NAMALWA (cell line): Measurements from ENCODE around the gene HDAC9.
"Not testable (repeated sequence)": the region's sequence is repeated elsewhere in the genome, so short reads cannot be mapped to it uniquely, and the experiment has no call there.

Source experiments
- DNase-seq: peaks from one replicate; pipeline ENCODE4 v3.0.0-alpha.2; 2015; ENCODE audit warnings: low spot score

Gene HDAC9

GRCh38 chr7:18901351-18901750, 405.8 kb downstream of the HDAC9 start:
- no peak for DNase-seq

GRCh38 chr7:18901982-18902421, 406.5 kb downstream of the HDAC9 start:
- no peak for DNase-seq

- no peak for DNase-seq
These were observed 407.3 kb downstream of the HDAC9 start for GRCh38 chr7:18902892-18903291.

- no peak for DNase-seq
These were observed 408.1 kb downstream of the HDAC9 start for GRCh38 chr7:18903695-18904094.

- DNase-seq: no peak
These were observed 409.9 kb downstream of the HDAC9 start for GRCh38 chr7:18905316-18905943.

GRCh38 chr7:18906901-18907300, 411.4 kb downstream of the HDAC9 start:
- DNase-seq: no peak

GRCh38 chr7:18913106-18913505, 417.6 kb downstream of the HDAC9 start:
- DNase-seq: no peak

- no peak for DNase-seq
These were observed 421.3 kb downstream of the HDAC9 start for GRCh38 chr7:18916826-18917225.

- no peak for DNase-seq
These were observed 431.6 kb downstream of the HDAC9 start for GRCh38 chr7:18927134-18927533.

- no peak for DNase-seq
These were observed 440.7 kb downstream of the HDAC9 start for GRCh38 chr7:18936265-18936664.

- DNase-seq: no peak
These were observed 444.4 kb downstream of the HDAC9 start for GRCh38 chr7:18939771-18940592.

GRCh38 chr7:18940593-18941134, 445.1 kb downstream of the HDAC9 start:
- DNase-seq: no peak

- DNase-seq: no peak
These were observed 445.7 kb downstream of the HDAC9 start for GRCh38 chr7:18941207-18941606.

- DNase-seq: no peak
These were observed 453.0 kb downstream of the HDAC9 start for GRCh38 chr7:18948521-18948920.

GRCh38 chr7:18952846-18953245, 457.3 kb downstream of the HDAC9 start:
- DNase-seq: no peak

GRCh38 chr7:18958627-18959026, 463.1 kb downstream of the HDAC9 start:
- no peak for DNase-seq

- no peak for DNase-seq
These were observed 465.2 kb downstream of the HDAC9 start for GRCh38 chr7:18960725-18961124.

- no peak for DNase-seq
These were observed 466.5 kb downstream of the HDAC9 start for GRCh38 chr7:18962031-18962430.

- DNase-seq: no peak
These were observed 470.1 kb downstream of the HDAC9 start for GRCh38 chr7:18965657-18966056.

- not testable (repeated sequence) for DNase-seq
These were observed 472.2 kb downstream of the HDAC9 start for GRCh38 chr7:18967755-18968154.

GRCh38 chr7:18971839-18972238, 476.3 kb downstream of the HDAC9 start:
- DNase-seq: no peak

- no peak for DNase-seq
These were observed 479.3 kb downstream of the HDAC9 start for GRCh38 chr7:18974803-18975202.

GRCh38 chr7:18975276-18975675, 479.7 kb downstream of the HDAC9 start:
- no peak for DNase-seq
